Vagina (tissue), 2 donors: ENCODE data around the gene CLDN22. TPM values are rescaled to one million over a fixed set of nuclear protein-coding genes. Genes with fewer than 3 reads are reported as not detected.

Experiments
- DNase-seq, 2 donors: peaks; one replicate each; pipeline ENCODE4 v3.0.0-alpha.2; 2017; ENCODE audit errors: extremely low spot score in 2 of 2
- H3K27ac ChIP-seq: fragments of 200-600 bp; sonication (generic); one replicate; pipeline ENCODE4 v1.5.1; 2019
- H3K27me3 ChIP-seq: fragments of 200-600 bp; sonication (generic); one replicate; pipeline ENCODE4 v1.5.1; 2019
- H3K36me3 ChIP-seq, 2 donors: fragments of 200-600 bp; sonication (generic); one replicate each; pipeline ENCODE4 v1.5.1; 2017 to 2019
- H3K4me1 ChIP-seq: fragments of 200-600 bp; sonication (generic); one replicate; pipeline ENCODE4 v1.5.1; 2019
- H3K4me3 ChIP-seq, 2 donors: fragments of 200-600 bp; sonication (generic); 1 replicate in 1 of 2; 2 replicates in 1 of 2; pipeline ENCODE4 v1.5.1; 2016 to 2019
- H3K9me3 ChIP-seq: fragments of 200-600 bp; sonication (generic); one replicate; pipeline ENCODE4 v1.5.1; 2019
- POLR2A ChIP-seq, 2 donors: fragments of 450-650 bp; IDR thresholded peaks; one replicate each; pipeline ENCODE4 v1.6.1; 2017; ENCODE audit warnings: antibody characterized with exemption in 2 of 2, mild to moderate bottlenecking in 2 of 2, moderate library complexity in 2 of 2
- POLR2AphosphoS5 ChIP-seq, 2 donors: sonication (generic); formaldehyde crosslinking; IDR thresholded peaks; one replicate each; pipeline ENCODE4 v1.9.0; 2017; ENCODE audit warnings: antibody characterized with exemption in 2 of 2, mild to moderate bottlenecking in 2 of 2, low read depth in 1 of 2; ENCODE audit not compliant: insufficient read depth in 1 of 2
- intact Hi-C: fragments of 100-400 bp; cut with DNase I; formaldehyde crosslinking; loops from one replicate; pipeline ENCODE4 v1.15.1; 2023
- total RNA-seq: library from RNA; depleted of rRNA; stranded (reverse); fragments of >200 nt; gene quantifications from one replicate; pipeline ENCODE4 v1.2.3, GENCODE V29; 2016
- TF ChIP-seq, protein P1 (sequence below), 3 experiments: fragments of 450-650 bp in 2 of 3; fragments of 200-600 bp in 1 of 3; sonication (generic) in 1 of 3; IDR thresholded peaks; one replicate each; pipeline ENCODE4 v1.5.1; 2017 to 2019; ENCODE audit warnings: antibody characterized with exemption in 3 of 3, mild to moderate bottlenecking in 2 of 3, moderate library complexity in 2 of 3

Gene CLDN22
- total RNA-seq, 1 donor from 2014 or later, result not detected

DNA sequence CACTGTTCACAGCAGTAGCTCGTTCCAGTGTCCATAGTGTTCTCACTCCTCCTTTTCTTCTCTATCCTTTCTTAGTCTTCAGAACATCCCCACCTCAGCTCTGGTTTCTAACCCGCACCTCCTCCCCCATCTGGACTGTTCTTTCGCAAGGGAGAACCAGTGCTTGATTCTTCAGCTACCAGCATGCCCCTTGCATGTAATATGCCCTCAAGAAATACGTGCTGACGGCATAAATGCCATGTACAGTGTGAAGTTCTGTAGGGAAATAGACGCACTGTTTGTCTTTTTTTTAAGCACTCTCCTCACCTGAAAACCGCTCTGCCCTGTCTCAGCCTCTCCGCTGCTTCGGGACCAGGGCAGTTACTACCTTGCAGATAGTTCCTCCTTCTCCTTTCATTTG, 5.3 kb downstream of the CLDN22 start:
- Histone ChIP-seq H3K27me3 (no peaks in the 10 kb centered on the region), H3K4me1 (no peaks in the 10 kb centered on the region), H3K27ac (no peak overlapping the region), H3K9me3 (no peaks in the 10 kb centered on the region), H3K4me3 (no peak overlapping the region), H3K36me3 (peaks cover 0 to 22% of the 10 kb centered on the region in 2 donors)
- no peak for DNase-seq
- TF ChIP-seq POLR2A (IDR thresholded peaks at IDR 0.05) (no peak), POLR2AphosphoS5 (IDR thresholded peaks at IDR 0.05; ENCODE audit: insufficient read depth in 1 of 2, low read depth in 1 of 2) (no peak)
- TF ChIP-seq, protein P1, sequence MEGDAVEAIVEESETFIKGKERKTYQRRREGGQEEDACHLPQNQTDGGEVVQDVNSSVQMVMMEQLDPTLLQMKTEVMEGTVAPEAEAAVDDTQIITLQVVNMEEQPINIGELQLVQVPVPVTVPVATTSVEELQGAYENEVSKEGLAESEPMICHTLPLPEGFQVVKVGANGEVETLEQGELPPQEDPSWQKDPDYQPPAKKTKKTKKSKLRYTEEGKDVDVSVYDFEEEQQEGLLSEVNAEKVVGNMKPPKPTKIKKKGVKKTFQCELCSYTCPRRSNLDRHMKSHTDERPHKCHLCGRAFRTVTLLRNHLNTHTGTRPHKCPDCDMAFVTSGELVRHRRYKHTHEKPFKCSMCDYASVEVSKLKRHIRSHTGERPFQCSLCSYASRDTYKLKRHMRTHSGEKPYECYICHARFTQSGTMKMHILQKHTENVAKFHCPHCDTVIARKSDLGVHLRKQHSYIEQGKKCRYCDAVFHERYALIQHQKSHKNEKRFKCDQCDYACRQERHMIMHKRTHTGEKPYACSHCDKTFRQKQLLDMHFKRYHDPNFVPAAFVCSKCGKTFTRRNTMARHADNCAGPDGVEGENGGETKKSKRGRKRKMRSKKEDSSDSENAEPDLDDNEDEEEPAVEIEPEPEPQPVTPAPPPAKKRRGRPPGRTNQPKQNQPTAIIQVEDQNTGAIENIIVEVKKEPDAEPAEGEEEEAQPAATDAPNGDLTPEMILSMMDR (IDR thresholded peaks at IDR 0.05), result no peak
- intact Hi-C loops, result no loop called here

DNA sequence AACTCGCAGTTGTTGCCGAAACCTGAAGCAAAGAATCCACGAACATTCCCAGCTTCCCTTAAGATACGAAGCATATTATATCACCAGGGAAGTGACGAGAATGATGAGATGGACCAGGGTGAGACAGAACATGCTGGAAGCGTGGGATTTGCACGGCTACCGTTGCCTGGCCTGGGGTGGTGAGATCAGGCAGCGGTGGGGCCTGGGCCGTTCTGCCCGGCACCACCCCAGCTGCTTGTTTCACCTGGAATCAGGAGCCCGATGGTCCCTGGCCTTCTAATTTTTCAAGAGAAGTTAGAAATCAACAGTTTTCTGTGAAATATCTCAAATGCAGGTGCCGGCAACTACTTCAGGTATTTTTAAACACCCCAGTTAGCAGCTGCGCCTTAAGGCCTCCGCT, 5.7 kb downstream of the CLDN22 start:
- Histone ChIP-seq H3K27ac (no peak overlapping the region), H3K4me1 (no peaks in the 10 kb centered on the region), H3K4me3 (no peak overlapping the region), H3K36me3 (peaks cover 0 to 22% of the 10 kb centered on the region in 2 donors), H3K9me3 (no peaks in the 10 kb centered on the region), H3K27me3 (no peaks in the 10 kb centered on the region)
- no peak for DNase-seq
- TF ChIP-seq POLR2A (IDR thresholded peaks at IDR 0.05) (no peak), POLR2AphosphoS5 (IDR thresholded peaks at IDR 0.05; ENCODE audit: insufficient read depth in 1 of 2, low read depth in 1 of 2) (no peak)
- intact Hi-C loops, result no loop called here

DNA sequence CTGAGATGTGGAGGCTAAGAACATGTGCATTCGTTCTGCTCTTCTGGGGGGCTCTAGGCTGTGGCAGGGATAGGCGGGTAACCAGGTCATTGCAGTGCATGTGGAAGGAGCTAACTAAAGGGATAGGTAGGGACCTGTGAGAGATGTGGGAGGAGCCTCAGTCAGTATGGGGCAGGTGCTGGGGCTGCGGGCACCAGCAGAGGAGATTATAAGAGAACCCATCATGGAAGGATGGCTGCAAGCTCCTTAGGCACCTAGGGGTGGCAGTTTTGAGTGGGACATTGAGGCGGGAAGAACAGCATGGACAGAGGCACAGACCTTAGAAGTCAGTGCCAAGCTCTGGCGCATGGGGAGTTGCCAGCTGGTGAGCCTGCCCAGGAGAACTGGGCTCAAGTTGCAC, 7.2 kb downstream of the CLDN22 start:
- no peaks in the 10 kb centered on the region for H3K9me3 ChIP-seq

DNA sequence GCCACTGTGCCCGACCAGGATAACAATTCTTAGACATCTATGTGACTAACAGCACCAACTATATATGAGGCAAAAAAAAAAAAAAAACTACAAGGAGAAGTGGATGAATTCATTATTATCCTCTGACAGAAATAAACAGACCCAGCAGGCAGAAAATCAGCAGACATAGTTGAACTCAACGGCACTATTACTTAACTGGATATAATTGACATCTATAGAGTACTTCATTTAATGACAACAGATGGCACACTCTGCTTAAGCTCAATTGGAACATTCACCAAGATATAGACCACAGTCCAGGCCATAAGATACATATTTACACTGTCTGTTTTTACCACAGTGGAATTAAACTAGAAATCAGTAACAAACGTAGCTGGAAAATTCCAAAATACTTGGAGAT, 13.3 kb downstream of the CLDN22 start:
- intact Hi-C loops, result no loop called here
- Histone ChIP-seq H3K27ac (no peak overlapping the region), H3K27me3 (no peaks in the 10 kb centered on the region), H3K4me1 (no peaks in the 10 kb centered on the region), H3K36me3 (no peaks in the 10 kb centered on the region), H3K9me3 (no peaks in the 10 kb centered on the region), H3K4me3 (no peak overlapping the region)
- DNase-seq, result no peak
- no peak for TF ChIP-seq POLR2A (IDR thresholded peaks at IDR 0.05)
- no peak for TF ChIP-seq POLR2AphosphoS5 (IDR thresholded peaks at IDR 0.05; ENCODE audit: insufficient read depth in 1 of 2, low read depth in 1 of 2)
- TF ChIP-seq, protein P1 (IDR thresholded peaks at IDR 0.05), result no peak

More for the DNA sequence above, 7.2 kb downstream of the CLDN22 start:
- TF ChIP-seq, protein P1 (IDR thresholded peaks at IDR 0.05), result no peak
- no peak for TF ChIP-seq POLR2A (IDR thresholded peaks at IDR 0.05)
- TF ChIP-seq POLR2AphosphoS5 (IDR thresholded peaks at IDR 0.05; ENCODE audit: insufficient read depth in 1 of 2, low read depth in 1 of 2), result no peak
- DNase-seq, result no peak
- intact Hi-C loops, result no loop called here
- H3K4me1 ChIP-seq, result no peaks in the 10 kb centered on the region
- H3K27ac ChIP-seq, result no peak overlapping the region
- peaks cover 0 to 22% of the 10 kb centered on the region in 2 donors for H3K36me3 ChIP-seq
- no peaks in the 10 kb centered on the region for H3K27me3 ChIP-seq
- no peak overlapping the region for H3K4me3 ChIP-seq

DNA sequence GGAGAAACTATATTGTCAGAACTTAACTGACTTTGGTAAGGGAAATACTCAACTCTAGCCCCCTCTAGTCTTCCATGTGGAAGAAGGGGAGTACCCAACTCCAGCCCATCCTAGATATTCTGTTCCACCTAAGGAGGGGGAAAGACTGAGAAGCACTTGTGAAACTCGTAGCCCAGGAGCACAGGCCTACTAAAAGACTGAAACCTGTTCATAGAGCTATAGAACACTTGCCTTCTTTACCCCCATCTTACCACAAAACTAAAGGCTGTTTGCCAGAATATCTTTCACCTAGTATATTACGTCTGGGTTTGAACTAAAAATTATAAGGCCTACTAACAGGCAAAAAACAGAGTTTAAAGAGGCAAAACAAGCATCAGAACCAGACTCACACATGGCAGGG, 15.5 kb downstream of the CLDN22 start:
- Histone ChIP-seq H3K27me3 (no peaks in the 10 kb centered on the region), H3K27ac (no peak overlapping the region), H3K4me1 (no peaks in the 10 kb centered on the region), H3K9me3 (no peaks in the 10 kb centered on the region), H3K36me3 (no peaks in the 10 kb centered on the region), H3K4me3 (no peak overlapping the region)
- TF ChIP-seq POLR2A (IDR thresholded peaks at IDR 0.05) (no peak), POLR2AphosphoS5 (IDR thresholded peaks at IDR 0.05; ENCODE audit: insufficient read depth in 1 of 2, low read depth in 1 of 2) (no peak)
- TF ChIP-seq, protein P1 (IDR thresholded peaks at IDR 0.05), result no peak
- intact Hi-C loops, result no loop called here
- DNase-seq, result no peak
